ENCODE results near the gene CTDSP2.
"Not testable (repeated sequence)": the region's sequence is repeated elsewhere in the genome, so short reads cannot be mapped to it uniquely, and the experiment has no call there.

CTDSP2 gene

GRCh38 chr12:57846577-57847319 is at the start of gene CTDSP2:
TSS of gene CTDSP2 (minus strand) at chr12:57846729. CDS start at chr12:57846435, 294 bp downstream.
- DNase-seq, result peak; percentile 92

- no peak for DNase-seq
Observed at GRCh38 chr12:57896115-57896433, 49.5 kb upstream of the CTDSP2 start.

DNA sequence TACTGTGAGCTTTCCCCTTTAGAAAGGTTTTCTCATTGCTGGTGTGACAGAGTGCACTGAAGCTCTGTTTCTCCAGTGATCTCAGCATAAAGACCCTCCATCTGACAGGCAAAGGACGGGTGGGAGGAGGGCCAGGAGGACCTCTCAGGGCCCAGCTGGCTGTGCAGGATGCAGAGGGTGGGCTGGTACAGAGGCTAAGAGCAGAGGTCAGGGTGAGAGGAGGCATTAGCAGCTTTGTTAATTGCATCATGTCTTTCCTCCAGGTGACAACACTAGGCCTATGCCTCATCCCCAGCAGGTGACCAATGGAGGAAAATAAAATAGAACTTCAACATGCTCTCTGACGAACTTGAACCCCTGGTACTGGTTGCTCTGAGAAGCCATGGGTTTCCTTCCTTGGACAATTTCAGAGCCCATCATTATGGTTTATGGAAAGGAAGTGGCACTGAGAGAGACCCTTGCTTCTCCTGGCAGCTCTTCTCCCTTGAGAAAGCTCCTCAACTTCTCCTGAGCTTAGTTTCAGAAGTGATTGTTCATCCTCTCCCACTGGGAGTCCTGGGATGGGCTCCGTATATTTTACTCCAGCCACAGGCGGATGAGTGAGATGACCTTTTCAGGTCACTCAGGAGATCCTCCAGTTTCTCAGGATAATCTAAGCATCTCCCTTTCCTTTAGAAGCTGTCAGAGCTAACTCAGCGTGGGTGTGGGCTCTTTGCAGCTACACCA is 49.0 kb upstream of the CTDSP2 start:
- no peak for DNase-seq

GRCh38 chr12:57894399-57895292 is 48.1 kb upstream of the CTDSP2 start:
- DNase-seq, result no peak

DNA sequence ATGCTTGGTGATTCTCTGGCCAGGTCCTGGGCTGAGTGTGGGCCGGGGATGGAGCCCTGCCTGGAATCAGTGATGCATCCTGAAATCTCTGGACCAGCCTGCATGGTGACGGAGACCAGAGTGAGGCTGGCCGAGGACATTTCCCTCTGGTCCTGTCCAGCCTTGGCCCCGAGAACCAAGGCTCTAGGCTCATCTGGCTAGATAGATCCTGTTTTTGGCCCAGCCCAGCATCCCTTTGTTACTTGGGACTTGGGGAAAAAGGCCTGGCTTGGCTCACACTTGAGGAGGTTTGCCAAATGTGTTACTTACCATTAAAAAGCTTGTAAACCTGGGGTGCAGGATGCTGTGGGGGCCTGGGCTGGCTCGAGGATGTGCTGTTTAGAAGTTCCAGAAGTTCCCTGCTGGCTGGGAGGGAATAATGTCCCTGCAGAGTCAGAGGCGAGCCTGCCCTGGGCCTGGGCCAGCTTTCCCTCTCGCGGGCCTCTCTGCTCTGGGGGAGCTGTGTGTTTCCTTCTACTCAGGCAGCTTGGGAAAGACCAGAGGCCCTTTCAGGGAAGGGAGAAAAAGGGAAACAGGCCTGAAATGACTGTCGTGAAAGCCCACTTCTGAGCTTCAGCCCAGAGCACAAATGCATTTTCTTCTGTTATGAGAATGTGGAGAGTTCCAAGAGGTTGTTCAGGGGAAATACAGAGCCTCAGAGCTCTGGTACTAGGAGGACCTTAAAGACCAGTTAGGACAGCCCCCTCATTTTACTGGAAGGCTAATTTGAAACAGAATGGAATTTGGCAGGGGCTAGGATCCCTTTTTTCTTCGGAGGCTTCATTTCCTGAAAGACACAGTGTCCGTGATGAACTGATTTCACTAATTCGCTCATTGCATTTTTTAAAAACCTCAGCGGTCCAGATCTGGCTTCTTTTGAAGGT is 47.2 kb upstream of the CTDSP2 start:
- DNase-seq, result peak; percentile 59

DNA sequence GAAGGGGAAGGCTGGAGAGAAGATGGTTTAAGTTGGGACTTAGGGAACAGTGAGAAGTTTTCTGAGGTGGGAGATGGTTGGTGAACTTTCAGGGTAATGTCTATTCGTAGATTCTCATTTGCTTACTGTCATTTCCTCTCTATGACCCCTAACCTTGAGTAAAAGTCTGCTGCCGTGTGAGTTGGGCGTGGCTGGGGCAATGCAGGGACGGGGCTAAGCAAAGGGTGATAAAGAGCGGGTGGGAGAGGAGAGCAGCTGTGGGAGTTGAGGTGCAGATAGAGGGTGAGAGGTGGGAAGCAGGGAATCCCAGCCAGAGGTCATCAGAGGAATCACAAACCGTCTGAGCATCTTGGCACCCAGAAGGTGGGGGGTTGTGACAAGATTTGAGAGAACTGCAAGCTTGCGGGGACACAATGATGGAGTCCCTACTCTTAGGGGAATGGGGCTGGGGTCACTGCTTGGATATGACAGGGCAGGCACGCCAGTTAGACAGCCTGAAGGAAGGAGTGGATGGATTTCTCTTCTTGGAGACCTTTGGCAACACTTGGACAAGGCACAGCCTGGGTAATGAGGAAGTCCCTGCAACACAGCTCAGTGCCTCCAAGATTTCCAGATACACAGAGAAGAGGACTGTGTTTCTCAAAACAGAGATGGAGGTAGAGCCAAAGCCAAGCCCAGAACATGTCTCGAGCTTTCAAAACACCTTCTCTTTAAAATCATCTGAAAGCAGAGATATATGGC is 45.9 kb upstream of the CTDSP2 start:
- DNase-seq, result no peak

DNA sequence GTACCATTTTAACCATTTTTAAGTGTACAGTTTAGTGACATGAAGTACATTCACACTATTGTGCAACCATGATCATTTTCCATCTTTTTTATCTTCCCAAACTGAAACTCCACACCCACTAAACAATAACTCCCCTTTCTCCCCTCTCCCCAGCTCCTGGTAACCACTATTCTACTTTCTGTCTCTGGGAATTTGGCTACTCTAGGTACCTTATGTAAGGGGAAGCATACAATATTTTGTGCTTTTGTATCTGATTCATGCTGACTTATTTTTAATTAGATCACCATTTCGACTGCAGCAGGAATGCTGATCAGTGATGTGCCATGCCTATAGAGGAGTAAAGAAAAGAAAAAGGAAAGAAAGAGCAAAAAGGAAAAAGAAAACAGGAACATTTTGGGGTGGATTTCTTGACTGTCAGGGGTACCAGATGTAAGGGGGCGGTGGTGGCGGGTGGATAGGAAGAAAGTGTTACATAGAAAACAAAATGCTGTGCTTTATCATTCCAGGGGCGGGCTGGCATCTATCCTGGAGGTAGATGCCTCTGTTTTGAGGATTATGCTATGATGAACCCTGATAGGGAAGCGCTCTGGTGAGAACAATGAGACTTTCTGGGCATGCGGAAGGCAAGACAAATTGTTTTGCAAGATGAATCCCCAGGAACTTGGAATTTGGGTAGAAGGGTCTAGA is 45.2 kb upstream of the CTDSP2 start:
- DNase-seq, result no peak

DNA sequence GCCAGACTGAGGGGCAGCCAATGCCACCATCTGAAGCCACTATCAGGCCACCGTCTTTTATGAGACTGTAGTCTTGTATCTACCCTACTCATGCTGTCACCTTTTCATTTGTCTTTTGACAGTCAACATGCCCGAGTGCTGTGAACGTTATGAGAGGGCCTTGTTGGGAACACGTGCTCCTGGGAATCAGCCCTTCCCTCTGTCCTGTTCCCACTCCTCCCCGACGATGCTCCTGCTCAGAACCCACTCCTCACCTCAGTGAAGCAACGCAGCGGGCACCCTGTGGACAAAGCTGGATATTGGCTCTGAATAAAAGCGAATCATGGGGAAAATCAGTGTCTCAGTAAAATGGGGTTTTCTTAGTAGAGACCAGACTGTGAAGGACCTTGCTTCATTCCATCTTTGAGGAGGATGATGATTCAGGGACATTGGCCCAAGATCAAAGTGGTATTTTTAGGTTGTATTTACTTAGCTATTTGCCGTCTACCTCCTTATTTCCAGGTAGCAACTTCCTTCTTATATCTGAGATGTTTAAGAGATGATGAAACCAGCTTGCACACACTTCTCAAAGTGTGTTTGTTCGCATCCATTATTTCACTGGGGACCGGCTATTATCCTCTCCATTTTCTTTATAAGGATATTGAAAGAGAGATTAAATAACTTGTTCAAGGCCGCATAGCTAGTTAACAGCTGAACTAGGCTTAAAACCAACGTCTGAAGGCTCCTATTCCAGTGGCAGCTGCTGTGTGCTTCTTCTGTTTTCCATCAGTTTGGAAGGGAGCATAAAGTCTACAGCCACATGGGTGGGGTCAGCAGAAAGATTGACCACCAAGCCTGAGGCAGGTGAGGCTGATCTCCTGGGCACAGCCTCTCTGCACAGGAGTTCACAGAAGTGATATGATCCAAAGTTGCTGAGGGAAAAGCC is 43.9 kb upstream of the CTDSP2 start:
- no peak for DNase-seq

GRCh38 chr12:57889500-57889989 is 43.0 kb upstream of the CTDSP2 start:
- DNase-seq, result no peak

GRCh38 chr12:57888409-57889157 is 42.1 kb upstream of the CTDSP2 start:
- DNase-seq, result no peak

DNA sequence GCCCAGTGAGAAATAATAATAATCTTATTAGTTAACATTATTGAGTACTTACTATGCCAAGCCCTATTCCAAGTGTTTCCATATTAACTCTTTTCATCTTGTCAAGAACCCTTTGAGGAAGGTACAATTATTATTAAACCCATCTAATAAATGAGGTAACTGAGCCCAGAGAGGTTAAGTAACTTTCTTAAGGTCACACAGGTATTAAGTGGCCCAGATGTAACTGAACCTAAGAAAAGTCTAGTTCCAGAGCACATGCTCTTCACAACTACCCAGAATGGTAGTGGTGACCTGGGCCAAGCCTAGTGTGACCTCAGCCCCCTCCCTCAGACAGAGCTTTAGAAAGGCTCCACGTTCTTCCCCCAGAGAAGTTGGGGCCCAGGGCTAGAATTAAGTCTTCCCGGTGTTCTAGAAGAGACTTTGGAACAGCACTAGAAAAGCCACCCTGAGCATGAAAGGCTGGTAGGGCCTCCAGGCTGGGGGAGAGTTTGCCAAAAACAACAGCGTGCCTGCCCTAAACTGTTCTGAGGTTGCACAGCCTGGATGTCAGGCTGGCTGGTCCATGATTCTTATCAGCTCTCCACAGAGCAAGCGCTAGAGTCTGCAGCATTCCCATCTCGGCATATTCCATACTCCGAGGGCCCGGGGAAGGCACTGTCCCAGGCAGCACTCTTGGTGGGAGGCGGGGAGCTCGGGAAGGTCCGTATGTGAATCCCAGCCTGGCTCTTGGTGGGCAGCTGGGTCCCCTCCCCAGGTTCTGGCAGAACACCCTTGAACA is 41.3 kb upstream of the CTDSP2 start:
- DNase-seq, result no peak

- DNase-seq, result not testable (repeated sequence)
Observed at GRCh38 chr12:57886964-57887363, 40.4 kb upstream of the CTDSP2 start.

DNA sequence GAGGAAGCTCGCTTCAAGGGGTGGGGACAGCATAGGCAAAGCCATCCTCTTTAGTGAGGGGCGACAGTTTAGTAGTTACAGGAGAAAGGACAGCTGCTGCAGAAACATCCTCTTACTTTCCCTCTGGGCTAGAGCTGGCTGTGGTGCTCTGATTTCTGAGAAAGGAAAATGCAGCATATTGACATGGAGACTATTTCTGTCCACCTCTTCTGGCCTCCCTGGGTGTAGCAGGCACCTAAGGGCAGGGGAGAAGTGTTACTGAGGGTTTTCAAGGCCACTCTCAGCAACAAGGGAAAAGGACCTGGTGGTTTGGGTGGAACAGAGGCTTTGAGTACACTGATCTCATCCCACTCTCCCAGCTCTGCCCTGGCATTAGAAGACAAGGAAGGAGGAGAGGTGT is 40.0 kb upstream of the CTDSP2 start:
- DNase-seq, result no peak

DNA sequence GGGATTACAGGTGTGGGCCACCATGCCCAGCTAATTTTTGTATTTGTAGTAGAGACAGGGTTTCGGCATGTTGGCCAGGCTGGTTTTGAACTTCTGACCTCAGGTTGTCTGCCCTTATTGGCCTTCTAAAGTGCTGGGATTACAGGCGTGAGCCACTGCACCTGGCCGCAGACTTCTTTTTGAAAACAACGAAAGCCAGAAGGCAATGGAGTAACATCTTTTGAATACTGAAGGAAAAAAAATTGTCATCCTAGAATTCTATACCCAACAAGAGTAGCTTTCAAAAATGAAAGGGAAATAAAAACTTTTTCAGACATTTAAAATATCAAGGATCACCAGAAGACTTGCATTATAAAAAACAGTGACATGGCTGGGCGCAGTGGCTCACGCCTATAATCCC is 38.7 kb upstream of the CTDSP2 start:
- DNase-seq, result no peak

- no peak for DNase-seq
Observed at GRCh38 chr12:57883700-57884099, 37.2 kb upstream of the CTDSP2 start.

DNA sequence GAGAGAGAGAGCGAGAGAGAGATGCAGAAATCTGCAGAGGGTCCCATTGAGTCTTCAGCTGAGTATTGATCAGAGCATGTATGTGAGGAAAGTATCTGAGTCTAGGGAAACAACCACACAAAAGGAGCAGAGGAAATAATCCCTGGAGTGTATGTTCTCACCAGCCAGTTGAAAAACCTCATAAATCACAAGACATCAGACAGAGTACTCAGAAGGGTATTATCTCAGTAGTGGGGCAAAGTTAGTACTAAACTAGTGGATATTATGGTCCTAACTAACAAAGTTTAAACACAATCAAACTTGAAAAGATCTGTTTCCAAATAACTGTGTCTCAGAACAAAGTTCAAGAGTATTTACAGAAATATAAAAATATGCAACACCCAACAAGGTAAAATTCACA is 36.5 kb upstream of the CTDSP2 start:
- DNase-seq, result no peak

- DNase-seq, result no peak
Observed at GRCh38 chr12:57882575-57882974, 36.0 kb upstream of the CTDSP2 start.

DNA sequence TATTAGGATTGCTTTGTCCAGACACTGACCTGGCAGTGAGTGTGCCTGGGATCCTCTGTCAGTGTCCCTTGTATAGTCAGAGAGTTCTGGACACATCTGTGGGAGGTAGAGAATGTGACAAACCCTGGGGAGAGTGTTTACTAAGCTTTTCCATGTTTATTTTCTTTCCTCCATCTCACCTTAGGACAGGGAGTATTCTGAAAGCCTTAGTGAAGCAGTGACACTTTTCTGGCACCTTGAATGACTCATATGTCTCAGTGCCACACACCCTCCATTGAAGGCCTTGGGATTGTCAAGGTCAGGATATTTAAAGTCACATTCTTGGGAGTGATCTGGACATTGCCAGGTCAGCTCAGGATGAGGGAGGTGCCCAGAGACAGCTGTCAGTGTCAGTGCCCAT is 34.9 kb upstream of the CTDSP2 start:
- DNase-seq, result no peak

Measured in GDM1 (cell line).